KOPT-K1 (cell line): ENCODE results near the gene PBLD.
"Not testable (repeated sequence)": the region's sequence is repeated elsewhere in the genome, so short reads cannot be mapped to it uniquely, and the experiment has no call there.

Source experiments
- H3K27ac ChIP-seq: fragments of 200-600 bp; sonication (generic); 2 replicates; pipeline ENCODE4 v1.5.1; 2016; ENCODE audit warnings: antibody characterized with exemption, mild to moderate bottlenecking, low read depth, low read length; ENCODE audit not compliant: poor library complexity, severe bottlenecking
- H3K36me3 ChIP-seq: fragments of 200-600 bp; sonication (generic); 2 replicates; pipeline ENCODE4 v1.5.1; 2017; ENCODE audit warnings: antibody characterized with exemption, mild to moderate bottlenecking, low read length, moderate library complexity; ENCODE audit not compliant: insufficient read depth
- H3K9me3 ChIP-seq: fragments of 200-600 bp; sonication (generic); 2 replicates; pipeline ENCODE4 v1.5.1; 2017; ENCODE audit warnings: antibody characterized with exemption, low read length, mild to moderate bottlenecking; ENCODE audit not compliant: insufficient read depth, poor library complexity, severe bottlenecking

PBLD gene

GRCh38 chr10:68275600-68276126 is 57.1 kb downstream of the PBLD start:
- Histone ChIP-seq H3K36me3 (no peaks in the 10 kb centered on the region), H3K27ac (no peak overlapping the region), H3K9me3 (peaks cover 30% of the 10 kb centered on the region)

DNA sequence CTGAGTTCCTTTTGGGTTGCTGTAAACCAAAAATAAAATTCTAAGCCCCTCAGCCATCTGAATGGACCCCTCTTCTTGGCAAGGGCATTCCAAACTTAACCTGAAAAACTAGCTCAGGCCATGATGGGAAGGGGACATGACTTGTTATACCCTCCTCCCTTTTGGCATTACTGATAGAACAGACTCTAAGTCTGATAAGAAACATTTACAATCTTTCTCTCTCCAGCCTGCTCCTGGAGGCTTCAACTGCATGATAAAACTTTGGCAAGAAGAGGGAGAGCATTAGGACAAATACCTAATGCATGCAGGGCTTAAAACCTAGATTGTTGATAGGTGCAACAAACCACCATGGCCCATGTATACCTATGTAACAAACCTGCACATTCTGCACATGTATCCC is 59.9 kb downstream of the PBLD start:
- no peak overlapping the region for H3K27ac ChIP-seq
- H3K36me3 ChIP-seq = no peaks in the 10 kb centered on the region
- peaks cover 16% of the 10 kb centered on the region for H3K9me3 ChIP-seq

DNA sequence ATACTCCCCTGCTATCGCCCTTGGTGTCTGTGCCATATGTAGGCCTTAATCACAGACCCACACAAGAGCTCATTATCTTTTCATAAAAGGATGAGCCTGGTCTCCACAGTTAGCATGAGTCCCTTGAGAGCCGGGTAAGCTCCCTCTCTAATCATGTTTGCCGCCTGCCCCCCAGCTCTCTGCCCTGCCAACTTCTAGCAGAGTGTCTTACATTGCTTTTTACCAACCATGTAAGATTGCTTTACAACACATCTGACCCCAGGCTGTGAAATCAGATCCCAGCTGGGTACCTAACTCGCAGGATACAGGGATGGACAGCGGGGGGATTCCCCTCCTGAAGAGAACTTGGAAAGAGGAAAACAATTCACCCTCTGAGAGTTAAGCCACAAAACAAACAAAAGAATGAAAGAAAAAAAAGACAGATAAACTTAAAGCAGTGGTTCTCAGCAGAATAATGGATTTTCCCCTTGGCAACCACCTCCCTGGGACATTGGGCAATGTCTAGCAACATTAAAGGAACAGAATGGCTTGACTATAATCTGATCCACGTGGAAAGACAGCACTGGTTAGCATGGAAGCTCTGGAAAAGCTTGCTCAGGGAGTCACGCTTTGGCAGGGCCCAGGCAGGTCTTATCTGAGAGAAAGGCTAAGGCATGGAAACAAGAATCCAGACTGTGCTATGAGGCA is 61.4 kb downstream of the PBLD start:
- Histone ChIP-seq H3K36me3 (no peaks in the 10 kb centered on the region), H3K9me3 (peaks cover 3% of the 10 kb centered on the region), H3K27ac (no peak overlapping the region)

GRCh38 chr10:68269562-68270290 is 63.0 kb downstream of the PBLD start:
- Histone ChIP-seq H3K9me3 (peaks cover 7% of the 10 kb centered on the region), H3K27ac (no peak overlapping the region), H3K36me3 (no peaks in the 10 kb centered on the region)

GRCh38 chr10:68261132-68261856 is 71.4 kb downstream of the PBLD start:
- no peak overlapping the region for H3K27ac ChIP-seq
- peaks cover 7% of the 10 kb centered on the region for H3K9me3 ChIP-seq
- H3K36me3 ChIP-seq = no peaks in the 10 kb centered on the region

DNA sequence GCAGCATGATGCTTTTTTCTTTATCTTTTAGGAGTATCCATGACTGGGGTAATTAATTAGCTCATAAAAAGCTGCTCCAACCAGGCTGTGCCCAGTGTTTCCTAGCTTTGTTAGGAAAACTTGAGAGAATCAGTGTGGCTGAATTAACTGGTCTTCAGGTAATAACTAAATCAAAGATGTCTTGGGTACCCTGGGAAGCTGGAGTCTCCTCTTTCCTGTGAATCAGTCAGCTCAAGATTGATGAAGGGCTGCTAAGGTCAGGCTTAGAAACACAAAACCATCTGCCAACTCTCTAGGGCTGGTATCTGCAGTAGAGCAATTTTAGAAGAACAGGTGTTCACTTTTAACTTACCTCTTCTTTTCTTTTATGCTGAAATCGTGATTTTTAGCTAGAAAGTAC is 79.4 kb downstream of the PBLD start:
- Histone ChIP-seq H3K9me3 (no peaks in the 10 kb centered on the region), H3K36me3 (no peaks in the 10 kb centered on the region), H3K27ac (no peak overlapping the region)

GRCh38 chr10:68251625-68252495 is 80.9 kb downstream of the PBLD start:
- H3K36me3 ChIP-seq = no peaks in the 10 kb centered on the region
- H3K27ac ChIP-seq = no peak overlapping the region

DNA sequence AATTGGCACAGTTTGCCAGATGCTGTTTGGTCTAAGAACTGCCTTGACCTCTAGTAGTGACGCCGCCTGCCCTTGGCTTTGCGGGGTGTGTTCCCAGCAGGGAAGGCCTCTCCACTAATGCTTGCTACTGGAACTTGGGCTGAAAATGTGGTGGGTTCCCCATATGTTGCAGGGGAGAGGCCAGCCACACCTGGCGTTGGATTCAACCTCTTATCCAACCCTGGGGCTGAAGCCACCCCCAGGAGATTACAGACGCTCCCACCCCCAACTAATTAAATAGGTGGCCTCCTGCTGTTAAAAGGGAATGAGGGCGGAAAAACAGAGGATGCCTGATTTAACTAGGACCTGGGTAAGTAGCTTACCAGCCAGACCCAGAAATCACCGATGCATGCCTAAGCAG is 81.6 kb downstream of the PBLD start:
- H3K9me3 ChIP-seq = no peaks in the 10 kb centered on the region
- no peaks in the 10 kb centered on the region for H3K36me3 ChIP-seq
- H3K27ac ChIP-seq = no peak overlapping the region

More at GRCh38 chr10:68251625-68252495, 80.9 kb downstream of the PBLD start:
- H3K9me3 ChIP-seq = no peaks in the 10 kb centered on the region

DNA sequence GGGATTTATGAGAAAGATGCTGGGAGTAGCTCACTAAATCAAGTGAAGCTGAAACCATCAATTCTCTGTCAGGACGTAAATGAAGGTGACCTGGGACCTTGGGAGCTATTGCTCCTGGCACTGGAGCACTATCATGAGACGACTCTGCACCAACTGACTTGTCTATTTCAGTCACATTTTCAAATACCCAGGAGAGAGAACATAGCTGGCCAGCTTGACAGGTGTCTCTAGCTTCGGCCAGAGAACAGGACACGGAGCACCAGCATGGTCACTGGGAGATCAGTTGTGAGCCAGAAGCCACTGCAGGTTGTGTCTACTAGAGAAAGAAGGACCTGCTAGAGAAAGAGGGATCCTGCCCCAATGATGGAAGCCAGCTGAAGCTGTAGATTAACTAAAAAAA is 83.4 kb downstream of the PBLD start:
- H3K27ac ChIP-seq = no peak overlapping the region
- H3K9me3 ChIP-seq = no peaks in the 10 kb centered on the region
- no peaks in the 10 kb centered on the region for H3K36me3 ChIP-seq

- no peaks in the 10 kb centered on the region for H3K36me3 ChIP-seq
- no peak overlapping the region for H3K27ac ChIP-seq
- no peaks in the 10 kb centered on the region for H3K9me3 ChIP-seq
Measured at GRCh38 chr10:68247931-68248330, 84.8 kb downstream of the PBLD start.

GRCh38 chr10:68246397-68246796 is 86.3 kb downstream of the PBLD start:
- not testable (repeated sequence) for H3K36me3 ChIP-seq, H3K9me3 ChIP-seq, H3K27ac ChIP-seq

- Histone ChIP-seq H3K36me3 (no peaks in the 10 kb centered on the region), H3K27ac (no peak overlapping the region), H3K9me3 (no peaks in the 10 kb centered on the region)
Measured at GRCh38 chr10:68242051-68242450, 90.7 kb downstream of the PBLD start.

DNA sequence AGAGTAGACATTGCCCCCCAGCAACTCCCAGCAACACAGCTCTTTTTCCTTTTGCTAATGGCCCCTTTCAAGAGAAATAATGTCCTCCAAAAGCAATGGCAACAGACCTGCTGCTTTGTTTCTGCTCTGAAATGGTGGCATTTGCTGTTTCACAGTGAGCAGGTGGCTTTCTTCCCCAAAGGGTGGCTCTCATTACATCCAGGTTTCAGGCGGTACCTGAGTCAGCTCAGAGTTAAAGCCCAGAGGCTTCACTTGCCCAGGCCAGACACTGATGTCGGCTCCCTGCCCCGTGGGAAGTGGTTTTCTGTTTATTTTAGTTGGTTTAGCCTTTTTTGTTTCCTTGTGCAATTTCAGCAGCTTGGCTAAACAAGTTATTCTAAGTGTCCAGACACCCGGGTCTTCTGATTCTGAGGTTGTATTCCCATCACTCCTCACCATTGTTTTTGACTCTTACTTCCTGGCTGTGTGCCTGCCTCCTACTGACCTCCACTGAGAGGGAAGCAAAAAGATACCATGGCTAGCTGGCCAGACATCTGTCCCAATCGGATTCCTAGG is 93.1 kb downstream of the PBLD start:
- Histone ChIP-seq H3K9me3 (no peaks in the 10 kb centered on the region), H3K36me3 (no peaks in the 10 kb centered on the region), H3K27ac (no peak overlapping the region)

- Histone ChIP-seq H3K36me3 (no peaks in the 10 kb centered on the region), H3K9me3 (no peaks in the 10 kb centered on the region), H3K27ac (no peak overlapping the region)
Measured at GRCh38 chr10:68239069-68239468, 93.7 kb downstream of the PBLD start.
